Left renal cortex interstitium (tissue), 4 donors: ENCODE data around the gene NOXA1. TPM values are rescaled to one million over a fixed set of nuclear protein-coding genes. Genes with fewer than 3 reads are reported as not detected.

Source experiments
- DNase-seq, 4 donors: peaks; one replicate each; pipeline ENCODE4 v3.0.0-alpha.2; 2013; ENCODE audit warnings: low read depth in 4 of 4, low spot score in 2 of 4, missing footprints in 1 of 4
- polyA plus RNA-seq, 4 donors: library from polyadenylated mRNA; unstranded; fragments of 120-200 nt; gene quantifications; one replicate each; pipeline ENCODE4 v1.2.1, GENCODE V29; 2013; ENCODE audit not compliant: insufficient read length in 4 of 4

NOXA1 gene
- polyA plus RNA-seq, 4 donors: 4.3 to 13.1 (median 9.1) TPM

DNA sequence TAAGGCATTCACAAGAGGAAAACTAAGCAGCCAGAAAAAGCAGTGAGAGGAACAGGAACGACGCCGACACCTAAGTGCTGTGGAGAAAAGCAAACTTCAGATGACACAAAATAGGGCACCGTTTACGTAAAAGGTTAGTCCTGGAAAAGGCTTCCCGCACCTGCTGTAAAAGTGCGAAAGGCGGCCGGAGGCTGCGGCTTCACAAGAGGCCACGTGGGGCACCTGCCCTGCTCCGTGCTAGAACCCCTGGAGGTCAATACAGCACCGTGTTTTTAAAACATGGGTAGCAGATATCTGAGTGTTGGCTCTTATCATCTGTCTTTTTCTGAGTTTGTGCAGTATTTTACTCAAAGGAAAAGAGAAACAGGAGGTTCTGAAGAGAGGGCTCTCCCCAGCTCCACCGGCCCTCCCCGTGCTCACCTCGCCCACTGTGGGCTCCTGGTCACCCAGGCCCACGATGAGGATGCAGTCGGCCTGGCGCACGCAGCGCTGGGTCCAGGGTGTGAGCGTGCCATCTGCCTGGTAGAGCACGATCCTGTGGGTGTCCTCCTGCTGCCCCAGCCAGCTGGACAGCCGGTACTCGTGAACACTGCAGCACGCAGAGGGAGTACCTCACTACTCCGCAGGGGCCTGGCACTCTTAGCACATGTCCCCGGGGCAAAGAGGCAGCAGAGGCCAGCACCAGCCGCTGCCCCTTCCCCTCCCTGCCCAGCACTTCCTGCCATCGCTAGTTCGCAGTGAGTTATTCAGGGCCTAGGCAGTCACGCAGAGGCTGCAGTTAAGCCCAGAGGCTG is 56.9 kb downstream of the NOXA1 start:
- no peak for DNase-seq

DNA sequence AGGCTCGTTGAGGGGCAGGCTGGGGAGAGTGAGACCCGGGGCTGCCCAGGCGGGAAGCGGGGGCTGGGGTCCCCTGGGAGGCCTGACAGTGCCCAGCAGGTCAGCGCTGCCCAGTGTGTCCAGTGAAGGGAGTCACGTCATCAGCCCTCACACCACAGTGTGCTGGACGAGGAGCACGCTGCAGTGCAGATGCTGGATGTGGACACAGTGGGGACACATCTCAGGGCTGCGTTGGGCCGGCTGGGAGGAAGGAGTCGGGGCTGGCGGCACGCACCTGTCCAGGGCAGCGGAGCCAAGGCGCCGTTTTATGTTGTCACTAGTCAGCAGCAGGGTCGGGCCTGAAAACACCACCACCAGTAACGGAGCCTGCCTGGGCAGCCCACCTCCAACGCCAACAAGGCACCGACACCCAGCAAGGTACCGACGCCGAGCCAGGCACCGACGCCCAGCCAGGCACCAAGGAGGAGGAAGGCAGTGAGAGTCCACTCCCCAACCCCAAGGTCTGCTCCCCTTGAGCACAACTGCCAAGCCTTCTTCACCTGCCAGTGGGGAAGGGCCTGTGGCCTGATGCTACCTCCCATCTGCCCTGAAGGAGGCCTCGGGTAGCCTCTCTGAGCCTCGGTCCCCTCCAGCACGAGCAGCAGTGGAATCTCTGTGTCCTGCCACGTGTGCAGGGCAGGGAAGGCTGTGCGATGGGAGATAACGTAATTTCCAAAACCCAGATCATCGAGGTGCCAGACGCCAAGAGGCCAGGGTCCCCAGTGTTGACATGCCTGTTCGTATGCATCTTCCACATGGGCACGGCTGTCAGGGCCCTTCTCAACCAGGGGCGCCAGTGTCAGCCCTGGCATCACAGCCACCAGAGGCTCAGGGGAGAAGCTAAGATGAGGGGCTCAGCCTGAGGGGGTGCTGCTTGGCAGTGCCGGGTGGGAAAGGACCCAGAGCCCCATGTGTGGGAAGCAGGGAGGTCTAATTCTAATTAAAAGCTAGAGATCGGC is 57.8 kb downstream of the NOXA1 start:
- no peak for DNase-seq

GRCh38 chr9:137482094-137482781 is 59.0 kb downstream of the NOXA1 start:
- no peak for DNase-seq

Other genes with a start within 250 kb of the NOXA1 start
- 10 to 100 TPM; 31.3 to 56.1 (median 44.4) TPM for gene ANAPC2, start 234.8 kb upstream of the NOXA1 start, polyA plus RNA-seq
- gene SSNA1, start 234.7 kb upstream of the NOXA1 start, polyA plus RNA-seq: 10 to 100 TPM; 44.5 to 78.1 (median 56.9) TPM
- gene TPRN, start 222.7 kb upstream of the NOXA1 start, polyA plus RNA-seq: 10 to 100 TPM; 12.8 to 15.4 (median 14.7) TPM
- 10 to 100 TPM; 37.2 to 53.2 (median 43.5) TPM for gene TMEM203, start 217.7 kb upstream of the NOXA1 start, polyA plus RNA-seq
- gene NDOR1, start 217.7 kb upstream of the NOXA1 start, polyA plus RNA-seq: 10 to 100 TPM in 3 of 4 donors, 1 to 10 TPM in 1; 7.0 to 20.2 (median 14.5) TPM
- gene RNF208, start 201.2 kb upstream of the NOXA1 start, polyA plus RNA-seq: 10 to 100 TPM in 3 of 4 donors, 1 to 10 TPM in 1; 5.4 to 15.1 (median 13.1) TPM
- gene CYSRT1, start 198.2 kb upstream of the NOXA1 start, polyA plus RNA-seq: 10 to 100 TPM in 2 of 4 donors, 1 to 10 TPM in 2; 5.1 to 20.9 (median 12.5) TPM
- gene RNF224, start 195.9 kb upstream of the NOXA1 start, polyA plus RNA-seq: 10 to 100 TPM in 2 of 4 donors, 1 to 10 TPM in 2; 3.6 to 20.1 (median 12.5) TPM
- gene SLC34A3, start 192.5 kb upstream of the NOXA1 start, polyA plus RNA-seq: 10 to 100 TPM in 2 of 4 donors, 1 to 10 TPM in 2; 4.4 to 15.4 (median 8.9) TPM
- 100 to 1,000 TPM; 324 to 444 (median 393) TPM for gene TUBB4B, start 182.1 kb upstream of the NOXA1 start, polyA plus RNA-seq
- gene STPG3, start 172.1 kb upstream of the NOXA1 start, polyA plus RNA-seq: 1 to 10 TPM; 1.0 to 3.5 (median 2.3) TPM
- 10 to 100 TPM; 49.5 to 67.0 (median 56.4) TPM for gene NELFB, start 168.1 kb upstream of the NOXA1 start, polyA plus RNA-seq
- 1 to 10 TPM; 3.9 to 8.5 (median 6.3) TPM for gene TOR4A, start 145.7 kb upstream of the NOXA1 start, polyA plus RNA-seq
- gene NRARP, start 121.1 kb upstream of the NOXA1 start, polyA plus RNA-seq: 1 to 10 TPM; 5.7 to 8.5 (median 8.2) TPM
- 10 to 100 TPM in 3 of 4 donors, 1 to 10 TPM in 1; 8.1 to 26.1 (median 19.7) TPM for gene EXD3, start 231 bp upstream of the NOXA1 start, polyA plus RNA-seq
- under 1 TPM; 0.35 to 0.74 (median 0.64) TPM for gene ENTPD8, start 18.0 kb downstream of the NOXA1 start, polyA plus RNA-seq
- 10 to 100 TPM; 48.1 to 52.4 (median 49.4) TPM for gene NSMF, start 35.9 kb downstream of the NOXA1 start, polyA plus RNA-seq
- gene PNPLA7, start 127.0 kb downstream of the NOXA1 start, polyA plus RNA-seq: 1 to 10 TPM; 1.4 to 3.9 (median 2.7) TPM
- gene MRPL41, start 128.5 kb downstream of the NOXA1 start, polyA plus RNA-seq: 10 to 100 TPM; 15.1 to 31.1 (median 25.3) TPM
- gene DPH7, start 155.5 kb downstream of the NOXA1 start, polyA plus RNA-seq: 10 to 100 TPM; 34.9 to 74.0 (median 52.8) TPM
- 10 to 100 TPM; 17.6 to 26.5 (median 23.4) TPM for gene ZMYND19, start 167.1 kb downstream of the NOXA1 start, polyA plus RNA-seq
- 10 to 100 TPM; 25.4 to 49.0 (median 37.0) TPM for gene ARRDC1, start 182.3 kb downstream of the NOXA1 start, polyA plus RNA-seq
- gene EHMT1, start 195.6 kb downstream of the NOXA1 start, polyA plus RNA-seq: 10 to 100 TPM; 64.0 to 89.3 (median 74.9) TPM